Measurements from ENCODE around the gene TRH.

TRH gene

DNA sequence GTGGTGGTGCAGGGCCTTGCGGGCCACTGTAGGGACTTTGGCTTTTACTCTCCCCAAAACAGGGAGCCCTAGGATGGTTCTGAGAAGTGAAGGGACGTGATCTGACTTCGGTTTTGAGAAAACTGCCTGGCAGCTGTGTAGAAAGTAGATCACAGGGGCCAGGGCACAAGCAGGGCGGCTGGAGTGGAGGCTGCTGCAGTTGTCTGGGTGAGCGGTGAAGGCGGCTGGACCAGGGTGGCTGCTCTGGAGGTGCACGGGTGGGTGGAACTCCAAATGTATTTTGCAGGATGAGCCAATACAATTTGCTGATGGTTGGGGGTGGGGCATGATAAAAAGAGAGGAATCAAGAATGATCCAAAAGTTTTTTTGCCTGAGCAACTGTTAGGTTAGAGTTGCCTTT is 29.8 kb upstream of the TRH start:
- no peaks in the 10 kb centered on the region for H3K36me3 ChIP-seq
- H3K27me3 ChIP-seq = no peaks in the 10 kb centered on the region
- H3K9me3 ChIP-seq = no peaks in the 10 kb centered on the region
- TF ChIP-seq, protein P1, sequence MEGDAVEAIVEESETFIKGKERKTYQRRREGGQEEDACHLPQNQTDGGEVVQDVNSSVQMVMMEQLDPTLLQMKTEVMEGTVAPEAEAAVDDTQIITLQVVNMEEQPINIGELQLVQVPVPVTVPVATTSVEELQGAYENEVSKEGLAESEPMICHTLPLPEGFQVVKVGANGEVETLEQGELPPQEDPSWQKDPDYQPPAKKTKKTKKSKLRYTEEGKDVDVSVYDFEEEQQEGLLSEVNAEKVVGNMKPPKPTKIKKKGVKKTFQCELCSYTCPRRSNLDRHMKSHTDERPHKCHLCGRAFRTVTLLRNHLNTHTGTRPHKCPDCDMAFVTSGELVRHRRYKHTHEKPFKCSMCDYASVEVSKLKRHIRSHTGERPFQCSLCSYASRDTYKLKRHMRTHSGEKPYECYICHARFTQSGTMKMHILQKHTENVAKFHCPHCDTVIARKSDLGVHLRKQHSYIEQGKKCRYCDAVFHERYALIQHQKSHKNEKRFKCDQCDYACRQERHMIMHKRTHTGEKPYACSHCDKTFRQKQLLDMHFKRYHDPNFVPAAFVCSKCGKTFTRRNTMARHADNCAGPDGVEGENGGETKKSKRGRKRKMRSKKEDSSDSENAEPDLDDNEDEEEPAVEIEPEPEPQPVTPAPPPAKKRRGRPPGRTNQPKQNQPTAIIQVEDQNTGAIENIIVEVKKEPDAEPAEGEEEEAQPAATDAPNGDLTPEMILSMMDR (IDR thresholded peaks at IDR 0.05; ENCODE audit: low read depth, low read length) = no peak
- H3K4me1 ChIP-seq = no peaks in the 10 kb centered on the region
- DNase-seq = no peak
- no peak overlapping the region for H3K4me3 ChIP-seq (ENCODE audit: low read depth, low read length)

DNA sequence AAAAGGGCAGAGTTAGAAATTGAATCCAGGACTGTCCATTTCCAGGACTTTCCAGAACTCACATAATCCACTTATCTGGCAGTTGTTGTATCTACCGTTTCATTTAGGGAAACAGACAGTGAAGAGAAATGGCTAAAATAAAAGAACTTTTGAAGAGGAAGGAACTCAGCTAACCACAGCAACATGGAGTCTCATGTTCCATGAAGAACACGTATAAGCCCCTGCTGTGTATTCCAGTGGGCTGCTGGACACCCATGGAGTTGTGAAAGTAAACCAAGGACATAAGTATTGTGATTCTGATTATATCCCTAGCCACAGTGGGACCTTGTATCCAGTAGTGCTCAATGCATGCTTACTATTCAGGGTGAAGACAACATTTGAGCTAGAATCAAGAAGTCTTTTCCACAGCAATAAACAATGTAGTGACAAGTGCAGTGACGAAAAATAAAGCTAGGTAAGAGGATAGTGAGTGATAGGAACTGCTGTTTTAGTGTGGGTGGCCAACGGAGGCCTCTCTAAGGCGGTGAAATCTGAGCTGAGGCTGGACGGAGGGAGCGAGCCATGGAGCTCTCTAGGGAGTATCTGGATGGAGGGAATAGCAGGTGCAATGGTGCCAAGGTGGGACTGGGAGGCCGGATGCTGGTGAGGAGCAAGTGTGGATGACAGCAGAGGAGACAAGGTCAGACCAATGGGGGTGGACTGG is 26.8 kb upstream of the TRH start:
- H3K27me3 ChIP-seq = no peaks in the 10 kb centered on the region
- no peaks in the 10 kb centered on the region for H3K4me1 ChIP-seq
- H3K36me3 ChIP-seq = no peaks in the 10 kb centered on the region

DNA sequence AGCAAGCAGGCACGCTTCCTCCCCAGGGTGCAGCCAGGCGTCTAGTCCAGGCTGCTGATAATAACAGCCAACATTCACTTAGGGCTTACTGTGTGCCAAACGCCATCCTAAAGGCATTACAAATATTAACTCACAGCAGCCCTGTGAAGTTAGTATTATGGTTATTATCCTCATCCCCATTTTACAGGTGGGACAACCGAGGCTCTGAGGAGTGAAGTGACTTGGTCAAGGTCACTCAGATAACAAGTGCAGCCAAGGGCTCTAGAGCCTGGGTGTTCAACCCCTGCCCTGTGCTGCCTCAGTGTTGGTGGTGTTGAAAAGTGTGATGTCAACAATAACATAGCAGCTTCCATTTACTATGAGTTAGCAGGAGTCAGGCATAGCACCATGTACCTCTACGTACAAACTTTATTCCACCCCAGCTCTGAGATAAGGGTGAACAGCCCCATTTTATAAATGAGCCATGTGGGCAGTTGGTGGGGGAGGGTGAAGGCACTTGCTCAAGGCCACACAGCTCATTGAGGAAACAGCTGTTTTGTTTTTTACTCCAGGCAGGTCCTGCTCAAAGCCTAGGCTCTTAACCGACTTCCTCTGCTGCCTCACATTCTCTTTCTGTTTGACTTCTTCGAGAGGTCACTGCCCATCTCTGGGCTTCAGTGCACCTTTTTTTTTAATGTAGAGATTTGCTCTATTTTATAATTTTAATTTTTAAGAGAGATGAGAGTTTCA is 24.0 kb upstream of the TRH start:
- H3K27me3 ChIP-seq = no peaks in the 10 kb centered on the region
- no peaks in the 10 kb centered on the region for H3K36me3 ChIP-seq
- TF ChIP-seq, protein P1 (IDR thresholded peaks at IDR 0.05; ENCODE audit: low read depth, low read length) = no peak
- H3K4me3 ChIP-seq (ENCODE audit: low read depth, low read length) = no peak overlapping the region
- no peaks in the 10 kb centered on the region for H3K9me3 ChIP-seq
- no peaks in the 10 kb centered on the region for H3K4me1 ChIP-seq
- DNase-seq = no peak

More for the DNA sequence above, 26.8 kb upstream of the TRH start:
- Histone ChIP-seq H3K9me3 (no peaks in the 10 kb centered on the region), H3K4me3 (ENCODE audit: low read depth, low read length) (no peak overlapping the region)
- TF ChIP-seq, protein P1 (IDR thresholded peaks at IDR 0.05; ENCODE audit: low read depth, low read length) = no peak
- DNase-seq = no peak

DNA sequence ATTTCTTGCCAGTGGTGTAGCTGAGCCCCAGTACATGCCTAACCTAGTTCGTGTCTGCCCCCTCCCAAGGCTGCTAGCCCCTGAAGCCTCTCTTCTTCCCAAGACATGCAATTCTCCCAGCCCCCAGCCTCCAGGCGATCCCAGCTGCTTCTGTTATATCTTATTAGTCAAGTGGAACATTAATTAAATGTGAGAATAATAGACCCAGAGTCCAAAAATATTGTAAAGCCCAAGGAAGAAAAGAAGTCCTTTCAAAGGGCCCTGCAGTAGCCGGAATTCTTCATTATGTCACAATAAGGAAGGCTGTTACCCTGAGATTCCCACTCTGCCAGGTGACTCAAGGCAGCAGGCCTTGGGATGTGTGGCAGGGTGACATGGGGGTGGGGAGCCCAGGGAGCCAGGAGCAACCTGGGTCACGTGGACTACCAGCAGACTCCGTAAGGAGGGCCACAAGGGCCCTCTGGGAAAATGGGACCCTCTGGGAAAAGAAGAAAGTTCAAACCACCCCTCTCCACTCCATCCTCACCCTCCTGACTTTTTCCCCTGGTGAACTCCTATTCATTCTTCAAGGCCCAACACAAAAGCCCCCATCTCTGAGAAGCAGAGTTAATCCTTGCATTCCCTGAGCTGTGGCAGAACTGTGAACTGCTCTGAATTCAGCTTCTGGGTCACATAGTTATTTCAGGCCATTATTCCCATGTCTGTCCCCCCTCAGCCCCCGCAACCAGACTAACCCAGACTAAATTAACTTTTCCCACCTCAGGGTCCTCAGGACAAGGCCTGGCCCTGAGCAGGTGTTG is 21.8 kb upstream of the TRH start:
- Histone ChIP-seq H3K36me3 (no peaks in the 10 kb centered on the region), H3K4me1 (no peaks in the 10 kb centered on the region), H3K27me3 (no peaks in the 10 kb centered on the region), H3K4me3 (ENCODE audit: low read depth, low read length) (no peak overlapping the region), H3K9me3 (no peaks in the 10 kb centered on the region)
- TF ChIP-seq, protein P1 (IDR thresholded peaks at IDR 0.05; ENCODE audit: low read depth, low read length) = no peak
- DNase-seq = no peak

DNA sequence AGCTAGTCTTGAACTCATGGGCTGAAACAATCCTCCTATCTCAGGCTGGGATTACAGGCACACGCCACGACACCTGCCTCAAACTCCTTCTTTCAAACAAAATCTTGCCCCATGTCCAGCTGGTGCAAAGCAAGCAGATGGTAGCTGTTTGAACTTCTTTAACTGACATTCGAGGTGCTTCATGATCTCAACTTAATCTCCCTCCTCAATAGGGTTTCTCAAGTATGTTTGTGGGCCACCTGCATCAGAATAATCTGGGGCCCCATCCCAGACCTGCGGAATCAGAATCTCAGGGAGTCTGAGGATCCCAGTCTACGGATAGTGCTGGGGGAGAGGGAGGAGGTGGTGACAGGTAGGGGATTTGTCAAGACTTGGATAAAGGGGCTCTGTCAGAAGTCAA is 20.9 kb upstream of the TRH start:
- Histone ChIP-seq H3K4me3 (ENCODE audit: low read depth, low read length) (no peak overlapping the region), H3K36me3 (no peaks in the 10 kb centered on the region), H3K9me3 (no peaks in the 10 kb centered on the region), H3K27me3 (no peaks in the 10 kb centered on the region), H3K4me1 (no peaks in the 10 kb centered on the region)
- DNase-seq = no peak
- TF ChIP-seq, protein P1 (IDR thresholded peaks at IDR 0.05; ENCODE audit: low read depth, low read length) = no peak
